Left renal cortex interstitium (tissue), 4 donors: ENCODE results near the gene BBS4. TPM values are rescaled to one million over a fixed set of nuclear protein-coding genes. Genes with fewer than 3 reads are reported as not detected.
"Not testable (repeated sequence)": the region's sequence is repeated elsewhere in the genome, so short reads cannot be mapped to it uniquely, and the experiment has no call there.

ENCODE experiments used
- DNase-seq, 4 donors: peaks; one replicate each; pipeline ENCODE4 v3.0.0-alpha.2; 2013; ENCODE audit warnings: low read depth in 4 of 4, low spot score in 2 of 4, missing footprints in 1 of 4
- polyA plus RNA-seq, 4 donors: library from polyadenylated mRNA; unstranded; fragments of 120-200 nt; gene quantifications; one replicate each; pipeline ENCODE4 v1.2.1, GENCODE V29; 2013; ENCODE audit not compliant: insufficient read length in 4 of 4

Gene BBS4
- 10 to 100 TPM; 36.9 to 54.3 (median 41.7) TPM for polyA plus RNA-seq

- DNase-seq, result peak; percentile 86 to 92 (median 89)
Measured at GRCh38 chr15:72685925-72686794, at the start of gene BBS4, which contains the start of gene HIGD2B. Gene BBS4 (plus strand): TSS chr15:72686207. CDS start chr15:72686228, 21 bp downstream. Gene HIGD2B (minus strand): TSS chr15:72686182. CDS start chr15:72676374, 9,808 bp downstream.

GRCh38 chr15:72636519-72637282 is 49.3 kb upstream of the BBS4 start:
- DNase-seq, result peak; percentile 2 to 48 (median 38)

GRCh38 chr15:72639759-72640483 is 46.1 kb upstream of the BBS4 start:
- not testable (repeated sequence) for DNase-seq

GRCh38 chr15:72642271-72642670 is 43.7 kb upstream of the BBS4 start:
- DNase-seq, result not testable (repeated sequence)

- not testable (repeated sequence) for DNase-seq
Measured at GRCh38 chr15:72648631-72649253, 37.3 kb upstream of the BBS4 start.

GRCh38 chr15:72654397-72654796 is 31.6 kb upstream of the BBS4 start, which contains the start of gene GOLGA6B:
Gene GOLGA6B (plus strand): TSS chr15:72654697. CDS start chr15:72654738, 41 bp downstream.
- DNase-seq, result not testable (repeated sequence)

- not testable (repeated sequence) for DNase-seq
Measured at GRCh38 chr15:72656014-72656413, 30.0 kb upstream of the BBS4 start.

- not testable (repeated sequence) for DNase-seq
Measured at GRCh38 chr15:72661081-72661480, 24.9 kb upstream of the BBS4 start.

GRCh38 chr15:72663931-72664330 is 22.1 kb upstream of the BBS4 start:
- not testable (repeated sequence) for DNase-seq

- DNase-seq, result not testable (repeated sequence)
Measured at GRCh38 chr15:72665706-72666105, 20.3 kb upstream of the BBS4 start.

GRCh38 chr15:72669803-72670202 is 16.2 kb upstream of the BBS4 start:
- DNase-seq, result not testable (repeated sequence)

- peak in 2 of 4 donors; percentile 56 to 66 for DNase-seq
Measured at GRCh38 chr15:72670656-72671352, 15.2 kb upstream of the BBS4 start.

- no peak for DNase-seq
Measured at GRCh38 chr15:72671525-72671924, 14.5 kb upstream of the BBS4 start.

- DNase-seq, result no peak
Measured at GRCh38 chr15:72676838-72677237, 9.2 kb upstream of the BBS4 start.

GRCh38 chr15:72680931-72681330 is 5.1 kb upstream of the BBS4 start:
- no peak for DNase-seq

- DNase-seq, result no peak
Measured at GRCh38 chr15:72682772-72683171, 3.2 kb upstream of the BBS4 start.

GRCh38 chr15:72685301-72685924 is 594 bp upstream of the BBS4 start:
- DNase-seq, result peak in 2 of 4 donors; percentile 2 to 29

GRCh38 chr15:72688697-72689096 is 2.7 kb downstream of the BBS4 start:
- no peak for DNase-seq

GRCh38 chr15:72690938-72691337 is 4.9 kb downstream of the BBS4 start:
- no peak for DNase-seq
